Inflammatory macrophage (primary cell): Measurements from ENCODE around the gene HBEGF.

Experiments
- DNase-seq, 2 donors: peaks; one replicate each; pipeline ENCODE4 v3.0.0-alpha.2; 2020 to 2022

HBEGF gene

DNA sequence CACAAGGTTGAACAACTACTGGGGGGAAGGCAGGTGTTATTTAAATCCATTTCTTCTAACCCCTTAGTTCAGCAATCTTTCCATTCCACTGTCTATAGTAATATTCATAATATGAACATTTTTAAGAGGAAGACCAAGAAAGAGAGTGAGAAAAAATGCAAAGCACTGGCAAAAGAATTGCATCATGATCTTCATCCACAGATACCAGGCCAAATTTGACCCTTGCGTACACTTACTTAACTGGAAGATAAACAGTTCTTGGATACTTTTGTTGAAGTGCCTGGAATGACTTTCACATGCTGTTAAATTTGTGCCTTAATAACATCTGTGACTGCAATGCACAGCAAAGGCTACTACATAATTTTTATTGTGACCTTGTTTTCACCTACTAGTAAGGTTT, 45.3 kb downstream of the HBEGF start:
- DNase-seq = no peak

DNA sequence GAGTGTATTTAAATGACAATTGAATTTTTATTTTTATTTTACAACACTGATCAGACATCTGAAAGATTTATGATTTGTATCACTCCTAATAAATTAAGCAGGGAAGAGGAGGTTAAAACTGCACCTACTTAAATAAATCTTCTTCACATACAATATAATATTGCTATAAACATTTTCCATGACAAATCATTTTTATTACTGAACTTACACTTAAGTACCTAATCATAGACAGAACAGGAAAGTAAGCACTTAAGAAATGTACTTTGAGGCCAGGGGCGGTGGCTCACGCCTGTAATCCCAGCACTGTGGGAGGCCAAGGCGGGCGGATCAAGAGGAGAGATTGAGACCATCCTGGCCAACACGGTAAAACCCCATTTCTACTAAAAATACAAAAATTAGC, 47.3 kb downstream of the HBEGF start:
- no peak for DNase-seq

DNA sequence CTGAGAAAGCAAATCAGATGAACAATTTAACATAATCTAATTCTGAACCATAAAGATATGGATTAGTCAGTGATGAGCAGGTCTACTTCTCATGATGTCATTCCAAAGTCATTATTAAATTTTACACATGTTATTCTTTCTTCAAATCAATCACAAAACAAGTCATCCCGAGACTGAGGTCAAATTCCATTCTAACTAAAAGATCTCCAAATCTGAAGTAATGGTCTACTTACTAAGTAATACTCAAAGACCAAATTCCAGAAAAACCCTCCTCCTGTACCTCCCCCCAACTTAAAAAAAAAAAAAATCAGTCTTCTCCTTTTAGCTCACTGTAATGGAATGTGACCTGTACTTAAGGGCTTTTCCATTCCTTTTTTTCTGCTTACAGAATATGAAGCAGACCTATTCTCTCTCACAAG, 48.2 kb downstream of the HBEGF start:
- no peak for DNase-seq

DNA sequence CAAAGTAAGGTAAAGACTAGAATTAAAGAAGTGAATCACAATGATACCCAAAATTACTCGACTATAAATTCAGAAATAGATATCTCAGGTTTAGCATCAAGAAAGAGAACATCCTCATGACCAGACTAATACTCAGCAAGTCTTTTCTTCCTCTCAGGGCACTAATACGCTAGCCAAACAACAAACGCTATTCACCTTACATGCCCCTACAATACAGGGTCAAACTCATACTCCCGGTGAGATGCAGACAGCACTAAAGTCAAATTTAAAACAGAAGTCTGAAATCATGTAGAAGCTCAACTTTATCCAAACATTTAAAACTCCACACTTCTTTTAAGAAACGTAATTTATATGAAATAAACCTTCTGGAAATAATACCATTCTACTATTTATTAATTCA, 49.1 kb downstream of the HBEGF start:
- DNase-seq = no peak

DNA sequence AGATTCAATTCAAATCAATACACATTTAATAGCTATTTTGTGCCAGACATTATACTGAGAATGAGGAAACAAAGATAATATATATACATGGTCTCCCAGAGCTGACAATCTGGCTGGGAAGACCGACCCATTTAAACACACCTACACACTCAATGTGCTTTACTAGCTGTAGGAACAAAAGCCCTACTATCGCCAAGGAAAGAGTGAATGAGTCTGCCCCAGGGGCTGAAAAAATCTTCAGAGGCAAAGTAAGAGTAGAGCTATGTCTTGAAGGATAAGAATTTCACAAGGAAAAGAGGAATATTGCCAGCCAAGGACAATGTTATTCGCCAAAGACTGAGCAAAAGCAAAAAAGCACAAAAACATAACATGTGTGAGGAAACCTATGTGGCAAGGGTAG, 50.1 kb downstream of the HBEGF start:
- DNase-seq = no peak

DNA sequence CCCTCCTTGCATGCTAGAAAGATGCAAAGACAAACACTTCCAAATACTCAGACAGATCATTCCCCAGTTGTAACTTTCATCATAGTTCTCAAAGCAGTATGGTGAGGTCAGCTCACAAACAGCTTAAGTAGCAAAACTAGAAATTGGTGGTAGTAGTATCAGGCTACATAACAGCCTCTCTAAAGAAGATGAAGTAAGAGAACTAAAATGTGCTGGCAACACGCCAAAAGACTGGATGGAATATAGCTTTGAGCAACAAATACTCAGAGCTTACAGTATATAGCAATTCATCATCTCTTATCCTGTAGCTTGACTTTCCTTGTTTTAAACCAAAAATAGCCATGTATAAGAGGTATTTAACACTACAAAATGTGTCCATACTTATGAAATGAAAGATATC, 51.0 kb downstream of the HBEGF start:
- peak; percentile 60 to 72 for DNase-seq

DNA sequence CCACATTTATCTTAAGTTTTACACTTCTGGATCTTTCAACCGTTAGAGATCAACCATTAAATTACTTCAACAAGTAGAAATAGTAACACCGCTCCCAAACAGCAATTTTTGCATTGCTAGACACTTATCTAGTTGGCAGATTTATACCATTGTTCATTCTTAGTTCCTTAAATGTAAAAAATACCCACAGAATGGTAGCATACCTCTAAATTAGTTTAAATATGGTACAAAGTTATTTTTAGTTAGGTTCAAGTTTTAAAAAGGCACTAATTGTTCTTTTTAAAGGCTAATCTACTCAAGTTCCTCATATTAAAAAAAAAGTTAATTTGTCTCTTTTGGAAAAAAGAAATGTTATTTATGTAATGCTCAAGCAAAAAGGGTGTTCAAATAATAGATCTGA, 51.6 kb downstream of the HBEGF start:
- DNase-seq = no peak

DNA sequence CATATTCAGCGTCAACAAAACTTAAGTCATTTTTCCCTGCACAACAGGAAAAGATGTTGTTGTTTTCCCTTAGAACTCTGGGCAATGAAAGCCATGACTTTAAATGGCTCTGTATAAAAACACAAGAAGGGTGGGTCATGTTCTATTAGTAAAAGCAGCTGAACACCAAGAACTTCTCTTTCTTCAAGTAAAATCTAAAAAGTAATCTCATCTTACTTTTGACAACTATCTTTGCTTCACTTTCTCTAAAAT, 52.6 kb downstream of the HBEGF start:
- DNase-seq = no peak

DNA sequence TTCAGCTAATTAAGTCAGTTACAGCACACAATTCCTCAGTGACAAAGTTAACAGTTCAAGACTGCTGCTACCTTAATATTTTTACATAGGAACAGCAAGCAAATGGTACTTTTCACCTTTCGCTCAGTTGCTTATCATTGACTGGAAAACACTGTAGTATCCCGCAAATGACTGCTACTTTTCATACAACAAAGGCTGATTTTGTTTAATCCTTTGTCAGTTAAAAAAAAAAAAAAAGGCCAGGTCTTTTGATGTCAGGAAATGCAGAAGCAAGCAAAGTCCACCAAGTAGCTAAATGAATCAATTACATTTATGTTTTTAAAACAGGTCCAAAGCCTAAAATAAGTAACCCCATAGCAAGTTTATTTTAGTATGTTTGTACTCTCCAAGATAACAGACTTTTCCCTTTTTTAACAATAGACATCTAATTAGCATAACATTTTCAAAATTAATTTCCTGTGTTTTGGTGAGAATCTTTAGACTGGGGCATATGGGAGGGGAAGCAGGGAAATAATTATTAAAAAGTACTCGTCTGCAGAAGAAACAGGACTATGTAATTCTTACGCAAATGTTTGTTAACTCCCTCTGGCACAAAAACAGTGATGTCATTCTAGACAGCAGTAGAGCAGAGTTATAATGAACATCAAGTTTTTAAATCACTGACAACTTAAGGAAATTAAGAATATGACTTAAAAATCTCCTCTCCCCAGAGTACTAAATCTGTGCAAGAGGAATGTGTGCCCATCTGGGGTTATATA, 53.1 kb downstream of the HBEGF start:
- peak; percentile 17 to 37 for DNase-seq

DNA sequence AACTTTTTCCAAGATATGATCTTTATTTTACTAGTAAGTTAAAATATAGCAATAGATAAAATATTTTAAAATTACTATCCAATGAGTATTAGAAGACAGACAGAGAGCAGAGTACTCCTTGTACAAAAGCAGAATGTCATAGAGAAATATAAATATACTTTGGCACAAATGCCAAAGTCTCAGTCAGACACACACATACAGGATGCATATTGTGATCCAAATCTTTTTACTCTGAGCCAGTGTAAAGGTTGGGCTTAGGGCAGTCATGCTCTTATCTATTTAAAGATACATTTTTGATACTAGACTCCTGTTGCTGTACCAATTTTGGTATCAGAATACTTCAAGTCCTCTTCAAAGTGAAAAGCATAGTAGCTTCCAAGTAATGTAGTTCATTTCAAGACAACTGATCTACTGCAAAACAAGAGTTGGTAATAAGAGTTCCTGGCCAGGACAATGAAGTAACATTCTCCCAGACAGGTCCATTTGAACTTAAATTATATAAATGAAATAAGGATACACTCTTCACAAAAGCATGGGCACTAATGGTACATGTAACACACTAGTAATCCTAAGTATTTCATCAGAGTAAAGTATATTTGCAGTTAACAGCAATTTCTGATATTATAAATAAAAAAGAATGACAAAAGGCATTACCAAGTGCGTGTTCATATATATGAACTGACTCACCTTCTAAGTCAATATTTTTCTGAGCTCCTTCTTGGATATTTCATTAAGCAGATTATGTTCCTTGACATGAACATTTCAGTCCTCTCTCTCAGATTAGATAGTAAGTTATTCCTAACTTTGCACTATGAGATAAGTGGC, 54.0 kb downstream of the HBEGF start:
- no peak for DNase-seq

DNA sequence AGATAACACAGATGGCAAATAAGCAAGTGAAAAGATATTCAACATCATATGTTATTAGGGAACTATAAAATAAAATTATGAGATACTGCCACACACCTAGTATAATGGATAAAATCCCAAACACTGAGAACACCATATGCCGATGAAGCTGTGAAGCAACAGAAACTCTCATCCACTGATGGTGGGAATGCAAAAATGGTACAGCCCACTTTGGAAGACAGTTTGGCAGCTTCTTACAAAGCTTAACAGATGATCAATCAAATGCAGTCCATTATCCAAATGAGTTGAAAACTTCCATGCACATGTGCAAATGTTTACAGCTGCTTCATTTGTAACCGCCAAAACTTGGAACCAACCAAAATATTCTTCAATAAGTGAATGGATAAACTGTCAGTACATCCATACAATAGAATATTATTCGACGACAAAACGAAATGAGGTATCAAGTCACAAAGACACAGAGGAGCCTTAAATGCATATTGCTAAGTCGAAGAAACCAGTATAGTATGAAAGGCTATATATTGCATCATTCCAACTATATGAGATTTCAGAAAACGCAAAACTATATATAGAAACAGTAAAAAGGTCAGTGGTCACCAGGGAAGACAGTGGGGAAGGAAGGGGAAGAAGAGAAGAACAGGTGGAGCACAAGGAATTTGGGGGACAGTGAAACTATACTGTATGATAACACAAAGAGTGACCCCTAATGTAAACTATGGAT, 58.4 kb downstream of the HBEGF start:
- DNase-seq = no peak

DNA sequence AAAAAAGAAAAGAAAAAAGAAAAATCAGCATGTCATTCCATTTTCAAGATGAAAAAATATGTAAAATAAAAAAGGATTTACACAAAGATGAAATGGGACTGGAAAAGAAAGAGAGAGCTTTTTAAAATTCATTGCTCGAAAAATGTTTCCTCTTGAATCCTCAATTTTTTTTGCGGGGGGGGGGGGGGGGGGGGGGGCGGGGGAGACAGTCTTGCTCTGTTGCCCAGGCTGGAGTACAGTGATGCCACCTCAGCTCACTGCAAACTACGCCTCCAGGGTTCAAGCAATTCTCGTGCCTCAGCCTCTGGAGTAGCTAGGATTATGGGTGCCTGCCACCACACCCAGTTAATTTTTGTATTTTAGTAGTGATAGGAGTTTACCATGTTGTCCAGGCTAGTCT, 60.0 kb downstream of the HBEGF start:
- no peak for DNase-seq

DNA sequence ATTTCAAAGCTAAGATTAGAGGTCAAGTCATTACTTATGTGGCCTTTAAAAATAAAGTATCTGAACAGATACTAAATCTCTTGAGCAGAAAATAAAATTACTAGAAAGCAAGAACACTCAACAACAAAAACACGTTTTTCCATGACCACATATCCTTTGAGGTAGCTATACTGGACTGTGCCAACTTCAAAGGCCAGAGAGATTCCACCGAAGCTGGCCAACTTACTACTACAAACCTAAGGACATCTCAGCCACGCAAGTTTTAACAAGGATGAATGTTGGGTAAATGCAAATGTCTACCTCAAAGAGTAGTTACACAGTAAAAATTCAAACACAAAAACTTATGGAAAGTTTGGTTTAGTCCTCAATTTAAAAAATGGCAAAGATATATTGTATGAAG, 62.4 kb downstream of the HBEGF start:
- no peak for DNase-seq
